ENCODE data around the gene APP. TPM values are rescaled to one million over a fixed set of nuclear protein-coding genes. Genes with fewer than 3 reads are reported as not detected.

APP gene
- total and polyA plus RNA-seq, 10 of the 15 experiments (the other 5 are each of a cell fraction or from before 2014, with no cell fraction given) = 8.8 to 94.9 (median 51.0) TPM

GRCh38 chr21:26052057-26052456, 118.5 kb downstream of the APP start:
- no peak overlapping the region for H3K4me2 ChIP-seq (ENCODE audit: control insufficient read depth, insufficient read depth)
- DNase-seq (ENCODE audit: low read depth, low spot score) (no peak), ATAC-seq (no peak), FAIRE-seq (no peak)
- in situ Hi-C loops (cut with MboI) (no loop called here), intact Hi-C loops (cut with micrococcal nuclease; ENCODE audit: unreplicated experiment) (no loop called here)
- no TSS peak for BruUV-seq (replicated peaks)
- H3K79me2 ChIP-seq (ENCODE audit: control insufficient read depth, insufficient read depth, low read length) = no peaks in the 10 kb centered on the region
- H3K27ac ChIP-seq (ENCODE audit: control insufficient read depth, insufficient read depth) = no peak overlapping the region
- H4K20me1 ChIP-seq (ENCODE audit: control insufficient read depth, insufficient read depth) = no peaks in the 10 kb centered on the region
- ChIA-PET CTCF (interaction anchor here (1.0 kb wide), 1 partner anchor 861 kb away, joined by 3 read pairs; no protein-coding TSS in a partner anchor), POLR2A (no interaction called here), RAD21 (ENCODE audit: unreplicated experiment) (no interaction called here), SMC1A (ENCODE audit: uncharacterized antibody, unreplicated experiment) (interaction anchor here (0.6 to 1.1 kb wide), 3 partner anchors 9 to 1688 kb away, joined by 3 read pairs; no protein-coding TSS in a partner anchor)
- H3K4me1 ChIP-seq (ENCODE audit: control insufficient read depth, insufficient read depth, low read length) = no peaks in the 10 kb centered on the region
- no peak for TF ChIP-seq MYB (IDR thresholded peaks at IDR 0.05; ENCODE audit: borderline replicate concordance, low read depth, low read length)
- no peak for TF ChIP-seq SP1 (IDR thresholded peaks at IDR 0.05; ENCODE audit: low read depth, low read length)
- no peak for TF ChIP-seq PAX8 (IDR thresholded peaks at IDR 0.05)
- TF ChIP-seq ZNF687 (IDR thresholded peaks at IDR 0.05) = no peak
- TF ChIP-seq CEBPZ (IDR thresholded peaks at IDR 0.05; ENCODE audit: low read depth, low read length) = no peak
- TF ChIP-seq NR2F1 (conservative IDR thresholded peaks at IDR 0.05) = no peak
- no peak for TF ChIP-seq BACH1 (IDR thresholded peaks at IDR 0.05; ENCODE audit: borderline replicate concordance)
- TF ChIP-seq RB1 (IDR thresholded peaks at IDR 0.05; ENCODE audit: borderline replicate concordance) = no peak
- TF ChIP-seq EZH2 (IDR thresholded peaks at IDR 0.05; ENCODE audit: borderline replicate concordance, control insufficient read depth, low read depth, low read length) = no peak
- TF ChIP-seq YBX1 (IDR thresholded peaks at IDR 0.05) = no peak
- TF ChIP-seq HDAC2 (IDR thresholded peaks at IDR 0.05) = no peak
- no peak for TF ChIP-seq STAT3 (IDR thresholded peaks at IDR 0.05; ENCODE audit: low read depth, low read length)
- TF ChIP-seq KDM1A (IDR thresholded peaks at IDR 0.05; ENCODE audit: borderline replicate concordance) = no peak
- TF ChIP-seq MXI1 (IDR thresholded peaks at IDR 0.05; ENCODE audit: low read depth, low read length) = no peak
- TF ChIP-seq NR2C2 (IDR thresholded peaks at IDR 0.05; ENCODE audit: borderline replicate concordance, control insufficient read depth, insufficient read length, low read depth) = no peak
- TF ChIP-seq BMI1 (IDR thresholded peaks at IDR 0.05; ENCODE audit: borderline replicate concordance) = no peak
- no peak for TF ChIP-seq MEF2B (IDR thresholded peaks at IDR 0.05; ENCODE audit: partially characterized antibody, poor library complexity, severe bottlenecking)
- TF ChIP-seq RCOR1 (conservative IDR thresholded peaks at IDR 0.05; ENCODE audit: low read depth, low read length) = no peak
- no peaks in the 10 kb centered on the region for H3K9me3 ChIP-seq (replicated peaks; ENCODE audit: control insufficient read depth, insufficient read depth, low read length)
- H3K36me3 ChIP-seq (ENCODE audit: control insufficient read depth in 2 of 2, insufficient read depth in 2 of 2, low read length in 1 of 2) = no peaks in the 10 kb centered on the region; a peak in 1 of 4 replicates
- no peak overlapping the region for H3K4me3 ChIP-seq
- WGBS (ENCODE audit: insufficient coverage, insufficient replicate concordance, low lambda C conversion rate, missing lambda C conversion rate) = 62% methylated on average over 2 of the region's 2 CpGs
- no peak overlapping the region for H2AFZ ChIP-seq (ENCODE audit: control insufficient read depth, low read depth, low read length)
- H3K9ac ChIP-seq (ENCODE audit: control insufficient read depth, insufficient read depth, low read length) = no peak overlapping the region
- H3K27me3 ChIP-seq (replicated peaks in 1 of 2; ENCODE audit: control insufficient read depth in 2 of 2, insufficient read depth in 2 of 2, low read length in 1 of 2) = no peaks in the 10 kb centered on the region

Data from GM12878 (cell line).